VCaP (cell line): ENCODE results near the gene POC1B.

Experiments used
- H3K27ac ChIP-seq: fragments of 450-650 bp; 2 replicates; pipeline ENCODE4 v1.5.1; 2017
- TF ChIP-seq, protein P1 (sequence below): fragments of 450-650 bp; conservative IDR thresholded peaks from 2 replicates; pipeline ENCODE4 v1.5.1; 2017; ENCODE audit warnings: mild to moderate bottlenecking, moderate library complexity

Gene POC1B

DNA sequence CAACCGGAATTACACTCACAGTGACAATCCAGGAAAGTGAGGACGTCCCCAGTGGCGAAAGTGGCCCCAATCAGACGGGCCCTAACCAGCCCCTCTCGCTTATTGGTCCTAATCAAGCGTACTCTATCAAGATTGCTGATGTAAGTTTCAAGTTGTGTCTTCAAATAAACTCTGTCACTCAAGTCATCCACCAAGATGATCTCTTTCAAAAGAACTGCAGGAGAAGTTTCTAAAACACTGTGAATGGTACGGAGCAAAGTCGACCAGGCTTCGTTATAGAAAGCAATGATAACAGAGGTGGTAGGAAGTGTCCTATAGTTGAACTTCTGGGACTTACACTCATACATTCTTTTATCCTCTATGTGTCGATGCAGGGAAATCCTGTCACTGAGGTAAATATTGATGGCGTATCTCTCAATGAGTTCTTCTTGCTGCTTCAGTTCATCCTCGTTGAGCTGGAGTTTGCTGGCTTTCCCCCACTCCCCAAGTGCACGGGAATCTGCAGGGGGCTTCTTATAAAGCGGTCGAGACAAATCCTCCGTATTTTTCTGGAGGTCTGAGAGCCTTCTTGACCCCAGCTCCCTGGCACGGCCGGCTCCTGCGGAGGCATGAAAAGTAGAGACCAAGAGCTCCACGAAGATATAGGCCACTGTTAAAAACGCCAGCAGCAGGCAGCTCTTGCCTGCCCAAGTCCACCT, 1.9 kb downstream of the POC1B start:
- H3K27ac ChIP-seq: peak overlapping the region; percentile 83
- TF ChIP-seq, protein P1, sequence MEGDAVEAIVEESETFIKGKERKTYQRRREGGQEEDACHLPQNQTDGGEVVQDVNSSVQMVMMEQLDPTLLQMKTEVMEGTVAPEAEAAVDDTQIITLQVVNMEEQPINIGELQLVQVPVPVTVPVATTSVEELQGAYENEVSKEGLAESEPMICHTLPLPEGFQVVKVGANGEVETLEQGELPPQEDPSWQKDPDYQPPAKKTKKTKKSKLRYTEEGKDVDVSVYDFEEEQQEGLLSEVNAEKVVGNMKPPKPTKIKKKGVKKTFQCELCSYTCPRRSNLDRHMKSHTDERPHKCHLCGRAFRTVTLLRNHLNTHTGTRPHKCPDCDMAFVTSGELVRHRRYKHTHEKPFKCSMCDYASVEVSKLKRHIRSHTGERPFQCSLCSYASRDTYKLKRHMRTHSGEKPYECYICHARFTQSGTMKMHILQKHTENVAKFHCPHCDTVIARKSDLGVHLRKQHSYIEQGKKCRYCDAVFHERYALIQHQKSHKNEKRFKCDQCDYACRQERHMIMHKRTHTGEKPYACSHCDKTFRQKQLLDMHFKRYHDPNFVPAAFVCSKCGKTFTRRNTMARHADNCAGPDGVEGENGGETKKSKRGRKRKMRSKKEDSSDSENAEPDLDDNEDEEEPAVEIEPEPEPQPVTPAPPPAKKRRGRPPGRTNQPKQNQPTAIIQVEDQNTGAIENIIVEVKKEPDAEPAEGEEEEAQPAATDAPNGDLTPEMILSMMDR: no peak

DNA sequence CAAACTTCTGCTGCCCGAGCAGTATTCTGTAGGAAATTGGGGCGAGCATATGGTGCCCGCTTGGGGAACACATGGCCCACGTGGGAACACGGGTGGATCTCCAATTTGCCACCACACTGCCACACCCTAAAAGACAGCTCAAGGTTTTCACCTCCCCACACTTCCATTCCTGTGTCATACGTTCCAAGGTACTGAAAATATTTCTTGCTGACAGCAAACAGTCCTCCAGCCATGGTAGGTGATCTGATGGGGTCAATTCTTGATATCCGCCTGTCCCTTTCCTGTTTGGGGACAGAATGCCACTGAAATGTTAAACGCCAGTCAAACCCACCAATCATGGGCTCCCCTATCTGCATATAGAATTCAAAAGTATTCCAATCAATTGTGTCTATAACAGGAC, 2.5 kb downstream of the POC1B start:
- TF ChIP-seq, protein P1: no peak
- H3K27ac ChIP-seq: no peak overlapping the region

DNA sequence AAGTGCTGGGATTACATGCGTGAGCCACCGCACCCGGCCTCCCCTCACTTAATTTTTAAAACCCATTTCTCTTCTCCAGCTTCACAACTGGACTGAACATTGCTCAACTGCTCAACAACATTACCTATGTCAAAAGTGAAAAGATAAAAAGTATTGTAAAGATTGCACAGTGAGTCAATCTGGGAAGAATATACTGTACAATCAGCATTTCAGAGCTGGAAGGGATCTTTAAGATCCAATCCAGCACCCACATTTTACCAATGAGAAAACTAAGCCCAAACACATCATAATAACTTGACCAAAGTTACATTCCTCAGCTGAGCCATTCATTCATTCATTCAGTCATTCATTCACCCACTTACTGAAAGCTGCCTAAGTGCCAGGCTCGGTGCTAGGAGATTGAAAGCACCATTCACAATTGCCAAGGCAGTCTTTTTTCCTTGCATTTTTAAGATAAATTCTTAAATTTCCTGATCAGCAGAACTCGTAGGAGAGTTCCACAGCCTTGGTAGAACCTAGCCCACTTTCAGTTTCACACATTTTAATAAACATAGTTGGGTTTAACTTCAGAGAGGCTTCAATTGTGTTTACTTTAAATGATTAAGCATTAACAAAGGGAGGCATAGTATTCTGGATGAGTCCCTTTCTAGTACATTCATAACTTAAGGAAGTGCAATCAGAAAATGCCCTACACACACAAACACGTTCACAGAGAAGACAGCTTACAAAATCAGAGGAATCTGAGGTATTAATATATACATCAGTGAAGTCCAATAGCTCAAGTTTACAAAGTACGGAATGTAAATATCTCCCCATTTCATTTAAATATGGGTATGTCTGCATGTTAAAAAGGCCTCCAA, 4.3 kb downstream of the POC1B start:
- H3K27ac ChIP-seq: no peak overlapping the region
- TF ChIP-seq, protein P1: no peak

DNA sequence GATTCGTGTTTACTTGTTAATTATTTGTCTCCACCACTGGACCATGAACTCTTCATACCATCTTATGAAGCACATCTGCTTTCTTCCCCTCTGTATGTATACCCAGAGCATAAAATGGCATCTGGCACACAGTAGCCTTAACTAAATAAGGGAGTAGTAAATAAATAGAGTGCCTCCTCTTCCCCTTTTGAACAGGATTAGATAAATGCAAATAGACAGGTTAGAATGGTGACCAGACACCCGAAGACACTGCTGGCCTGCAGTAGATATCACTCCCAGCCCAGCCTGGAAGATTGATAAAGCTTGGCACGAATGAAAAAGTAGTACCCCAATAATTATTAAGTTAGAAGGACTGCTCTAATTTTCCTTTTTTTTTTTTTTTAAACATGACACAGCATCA, 8.1 kb downstream of the POC1B start:
- H3K27ac ChIP-seq: no peak overlapping the region
- TF ChIP-seq, protein P1: no peak

DNA sequence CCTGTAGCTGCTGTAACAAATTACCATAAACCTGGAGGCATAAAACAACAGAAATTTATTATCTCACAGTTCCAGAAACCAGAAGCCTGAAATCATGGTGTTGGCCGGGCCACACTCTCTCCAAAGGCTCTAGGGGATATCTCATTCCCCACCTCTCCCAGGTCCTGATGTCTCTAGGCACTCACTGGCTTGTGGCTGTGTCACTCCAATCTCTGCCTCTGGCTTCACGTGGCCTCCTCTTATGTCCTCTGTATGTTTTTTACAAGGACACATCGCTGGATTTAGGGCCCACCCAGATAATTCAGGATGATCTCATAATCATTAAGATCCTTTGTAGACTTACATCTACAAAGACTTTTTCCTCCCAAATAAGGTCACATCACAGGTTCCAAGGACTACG, 9.2 kb downstream of the POC1B start:
- TF ChIP-seq, protein P1: no peak
- H3K27ac ChIP-seq: no peak overlapping the region

DNA sequence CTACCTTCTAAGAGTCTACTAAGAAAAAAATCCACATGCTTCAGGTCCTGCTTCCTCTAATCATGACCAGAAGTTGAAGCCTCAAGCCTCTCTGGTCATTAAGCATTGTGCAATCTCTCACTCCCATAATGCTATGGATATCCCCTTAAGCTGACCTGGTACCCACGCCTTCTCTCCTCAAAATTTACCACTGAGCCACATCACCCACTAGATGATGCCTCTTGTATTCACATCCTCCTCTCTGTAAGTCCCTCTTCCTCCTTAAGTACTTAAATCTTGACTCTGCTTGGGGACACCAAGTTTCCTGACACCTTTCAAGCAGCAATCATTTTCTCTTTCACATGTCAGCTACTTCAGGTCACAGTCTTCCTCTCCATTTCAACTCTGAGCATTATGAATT, 11.1 kb downstream of the POC1B start:
- H3K27ac ChIP-seq: no peak overlapping the region
- TF ChIP-seq, protein P1: no peak

DNA sequence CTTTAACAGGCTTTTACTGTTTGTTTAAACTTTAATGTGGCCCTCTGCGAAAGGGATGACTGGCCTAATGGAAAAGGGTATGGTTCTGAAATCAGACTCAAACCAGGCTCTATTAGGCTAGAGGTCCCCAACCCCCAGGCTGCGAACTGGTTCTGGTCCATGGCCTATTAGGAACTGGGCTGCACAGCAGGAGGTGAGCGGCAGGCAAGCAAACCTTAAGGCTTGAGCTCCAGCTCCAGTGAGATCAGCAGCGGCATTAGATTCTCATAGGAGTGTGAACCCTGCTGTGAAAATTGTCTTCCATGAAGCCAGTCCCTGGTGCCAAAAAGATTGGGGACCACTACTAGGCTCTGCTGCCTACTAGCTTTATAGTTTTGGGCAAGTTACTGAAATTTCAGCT, 12.3 kb downstream of the POC1B start:
- TF ChIP-seq, protein P1: no peak
- H3K27ac ChIP-seq: no peak overlapping the region
